ENCODE measurements around the gene CALU.

CALU gene

GRCh38 chr7:128725531-128725930, 13.6 kb upstream of the CALU start:
- no peak for DNase-seq

DNA sequence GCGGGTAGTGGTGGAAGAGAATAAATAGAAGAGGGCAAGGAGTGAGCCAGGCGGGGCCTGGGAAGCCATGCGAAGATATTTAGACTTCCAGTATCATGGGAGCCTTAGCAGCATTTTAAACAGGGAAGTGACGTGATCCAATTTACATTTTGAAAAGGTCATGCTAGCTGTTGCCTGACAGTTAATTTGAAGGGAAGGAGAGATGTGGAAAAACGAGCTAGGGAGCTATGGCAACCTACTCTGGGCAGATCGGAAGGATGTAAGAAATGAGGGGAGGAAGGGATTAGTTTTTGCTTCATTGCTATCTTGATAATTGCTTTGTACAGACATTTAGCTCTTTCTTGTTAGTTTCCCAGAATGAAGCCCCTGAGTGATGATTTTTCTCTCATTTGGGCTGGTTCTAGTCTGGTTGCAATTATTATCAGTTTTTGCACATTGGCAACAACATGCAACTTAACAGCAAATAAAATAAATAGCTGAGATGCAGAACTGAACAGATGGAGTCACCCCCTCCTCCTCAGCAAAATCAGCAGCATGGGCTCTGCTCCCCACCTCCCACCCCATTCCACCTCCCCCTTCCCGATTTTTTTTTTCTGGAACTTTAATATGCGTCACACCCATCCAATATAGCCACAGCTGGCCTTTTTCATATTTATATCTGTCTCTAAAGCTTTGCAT, 13.0 kb upstream of the CALU start:
- DNase-seq: no peak

DNA sequence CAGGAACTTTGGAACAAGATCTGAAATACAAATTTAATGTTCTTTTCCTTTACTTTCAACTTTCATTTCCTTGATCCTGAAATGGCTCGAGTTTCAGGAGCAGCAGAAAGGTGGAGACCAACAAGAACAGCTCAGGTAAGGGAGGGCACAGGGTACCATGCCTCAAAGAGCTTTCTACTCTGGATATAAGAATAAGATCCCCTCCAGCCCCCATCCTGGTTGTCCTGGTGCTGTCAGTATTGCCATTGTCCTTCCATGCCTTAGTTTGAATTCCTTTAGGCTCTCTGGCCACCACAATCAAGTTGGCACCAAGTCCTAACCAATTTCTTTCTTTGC, 12.5 kb upstream of the CALU start:
- DNase-seq: no peak

DNA sequence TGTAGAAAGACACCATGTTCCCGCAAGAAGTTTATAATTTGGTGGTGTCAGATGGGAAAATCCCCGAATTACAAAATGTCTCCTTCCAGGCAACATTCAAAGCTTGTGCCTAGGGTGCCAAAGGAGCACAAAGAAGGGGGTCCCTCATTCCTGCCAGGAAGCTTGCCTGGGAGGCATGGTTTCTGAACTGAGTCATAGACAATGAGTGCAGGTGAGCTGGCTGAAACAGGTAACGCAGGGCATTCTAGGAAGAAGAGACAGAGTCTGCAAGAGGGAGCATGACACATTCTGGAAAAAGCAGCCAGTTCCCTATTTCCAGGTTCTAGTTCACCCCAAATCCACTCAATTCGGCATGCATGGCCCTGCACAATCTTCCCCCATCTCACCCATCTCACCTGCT, 11.9 kb upstream of the CALU start:
- no peak for DNase-seq

DNA sequence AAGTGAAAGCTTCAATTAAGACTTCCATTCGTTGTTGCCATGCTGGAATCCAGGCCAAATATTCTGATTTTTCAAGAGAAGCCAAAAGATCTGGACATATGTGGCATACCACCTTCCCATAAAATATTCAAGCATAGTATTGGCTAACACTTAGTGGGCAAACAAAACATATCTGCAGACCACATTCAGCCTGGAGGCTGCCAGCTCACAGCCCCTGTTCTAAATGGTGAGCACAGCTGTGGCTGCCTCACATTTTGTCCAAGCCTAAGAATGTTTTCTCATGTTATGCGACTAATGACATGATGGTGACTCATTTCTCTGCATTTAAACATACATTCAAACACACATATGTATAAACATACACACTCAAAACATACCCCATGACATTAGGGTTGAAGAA, 10.6 kb upstream of the CALU start:
- DNase-seq: no peak

DNA sequence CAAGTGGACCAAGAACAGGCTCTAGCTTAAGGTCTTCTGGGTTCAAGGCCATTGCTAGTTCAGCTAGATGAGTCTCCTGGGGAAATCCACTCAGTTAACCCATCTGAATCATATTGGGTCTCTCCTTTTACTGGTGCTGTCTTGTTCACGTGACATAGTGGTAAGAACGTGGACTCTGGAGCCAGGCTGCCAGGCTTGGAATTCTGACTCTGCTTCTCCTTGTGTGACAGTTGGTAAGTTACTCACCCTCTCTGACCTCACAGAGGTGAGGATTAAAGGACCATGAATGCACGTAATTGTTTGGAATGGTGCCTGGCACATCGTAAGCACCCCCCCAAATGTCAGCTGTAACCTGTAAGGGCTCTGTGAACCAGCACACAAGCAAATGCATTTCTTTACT, 9.7 kb upstream of the CALU start:
- DNase-seq: no peak

GRCh38 chr7:128731184-128731583, 8.0 kb upstream of the CALU start:
- no peak for DNase-seq

DNA sequence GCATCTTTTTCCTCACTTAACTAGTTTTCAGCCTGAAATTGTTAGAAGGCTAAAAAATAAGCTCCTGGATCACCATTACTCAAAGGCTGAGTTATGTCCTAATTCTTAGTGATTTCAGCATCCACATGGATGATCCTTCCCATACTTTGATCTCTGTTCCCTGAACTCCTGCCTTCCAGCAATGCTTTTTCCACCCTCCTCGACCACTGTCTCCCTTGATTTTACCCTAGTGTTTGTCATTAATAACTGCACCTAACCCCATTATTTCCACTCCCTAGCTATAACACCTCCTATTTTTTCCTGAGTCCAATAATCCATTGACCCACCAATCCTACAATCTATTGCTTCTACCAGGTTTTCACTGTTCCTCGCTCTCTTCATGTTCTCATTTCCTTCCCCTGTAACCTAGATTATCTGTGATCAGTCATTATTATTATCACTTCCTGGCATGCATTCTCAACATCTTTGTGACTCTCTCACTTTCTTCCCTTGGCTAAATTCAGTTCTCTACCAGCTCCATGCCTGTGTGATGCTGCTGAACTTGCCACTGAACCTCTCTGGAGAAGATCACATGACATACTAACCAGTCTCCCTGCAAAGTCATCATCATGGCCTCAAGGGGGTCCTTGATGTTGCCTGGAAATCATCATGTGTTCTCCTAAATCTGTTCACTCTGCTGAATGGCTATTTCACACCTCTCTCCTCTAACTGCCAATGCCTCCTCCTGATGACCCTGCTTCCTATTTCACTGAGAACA, 6.5 kb upstream of the CALU start:
- DNase-seq: no peak

- DNase-seq: no peak
These were observed 5.9 kb upstream of the CALU start for GRCh38 chr7:128733278-128733645.

DNA sequence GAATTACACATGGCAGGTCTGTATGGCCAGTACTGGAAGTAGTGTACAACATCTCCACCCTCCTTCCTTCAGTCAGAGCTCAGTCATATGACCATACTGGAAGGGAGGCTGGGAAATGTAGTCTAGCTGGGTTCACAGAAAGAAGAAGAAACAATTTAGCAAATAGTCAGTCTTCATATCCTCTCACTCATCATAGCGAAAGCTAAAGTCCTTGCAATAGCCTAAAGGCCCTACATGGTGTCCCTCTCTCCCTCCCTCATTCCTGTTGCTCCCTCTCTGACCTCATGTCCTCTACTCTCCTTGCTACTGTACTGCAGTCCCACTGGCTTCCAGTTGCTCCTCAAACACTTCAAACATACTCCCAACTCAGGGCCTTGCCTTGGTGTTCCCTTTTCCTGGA, 4.3 kb upstream of the CALU start:
- no peak for DNase-seq

DNA sequence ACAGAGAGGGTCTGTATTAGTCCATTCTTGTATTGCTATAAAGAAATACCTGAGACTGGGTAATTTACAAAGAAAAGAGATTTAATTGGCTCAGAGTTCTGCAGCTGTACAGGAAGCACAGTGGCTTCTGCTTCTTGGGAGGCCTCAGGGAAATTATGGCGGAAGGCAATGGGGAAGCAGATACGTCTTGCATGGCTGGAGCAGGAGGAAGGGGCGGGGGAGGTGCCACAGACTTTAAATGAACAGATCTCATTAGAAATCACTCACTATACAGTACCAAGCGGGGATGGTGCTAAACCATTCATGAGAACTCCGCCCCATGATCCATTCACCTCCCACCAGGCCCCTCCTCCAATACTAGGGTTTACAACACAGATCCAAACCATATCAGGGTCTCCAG, 3.7 kb upstream of the CALU start:
- DNase-seq: no peak

DNA sequence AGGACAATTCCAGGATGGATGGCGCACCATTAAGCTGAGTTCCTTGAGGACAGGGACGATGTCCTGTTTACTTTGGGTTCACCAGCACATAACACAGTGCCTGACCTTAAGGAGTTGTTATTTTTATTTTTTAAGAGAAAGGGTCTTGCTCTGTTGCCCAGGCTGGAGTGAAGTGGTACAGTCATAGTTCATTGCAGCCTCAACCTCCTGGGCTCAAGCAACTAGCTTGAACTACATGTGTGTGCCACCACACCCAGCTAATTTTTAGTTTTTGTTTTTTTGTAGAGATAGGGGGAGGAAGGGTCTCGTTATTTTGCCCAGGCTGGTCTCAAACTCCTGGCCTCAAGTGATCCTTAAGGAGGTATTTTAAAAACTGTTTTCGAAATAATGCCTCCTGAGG, 1.7 kb upstream of the CALU start:
- DNase-seq: no peak

DNA sequence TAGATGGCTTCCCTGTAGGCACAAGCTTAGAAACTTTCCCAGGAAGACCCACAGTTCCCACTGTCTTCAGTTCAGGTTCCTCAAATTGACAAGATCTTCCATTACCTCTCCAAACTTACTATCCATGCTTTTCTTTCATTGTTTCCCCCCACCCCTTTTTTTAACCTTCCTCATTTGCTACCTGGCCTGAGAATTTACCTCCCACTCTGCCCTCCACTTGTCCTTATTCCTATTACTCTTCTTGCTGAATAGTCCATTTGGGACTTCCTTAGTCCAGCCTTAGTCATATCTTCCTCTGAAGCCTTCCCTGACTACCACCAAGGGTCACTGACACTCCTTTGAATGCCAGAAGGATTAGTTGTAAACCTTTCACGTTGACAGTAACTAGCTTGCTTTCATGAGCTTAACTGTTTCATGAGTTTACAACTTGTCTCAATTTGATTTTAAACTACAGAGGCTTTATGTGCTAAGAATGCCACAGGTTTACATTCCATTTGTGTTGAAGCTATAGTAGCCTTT, 1.2 kb upstream of the CALU start:
- DNase-seq: no peak

GRCh38 chr7:128738570-128739047, 550 bp upstream of the CALU start:
- no peak for DNase-seq

DNA sequence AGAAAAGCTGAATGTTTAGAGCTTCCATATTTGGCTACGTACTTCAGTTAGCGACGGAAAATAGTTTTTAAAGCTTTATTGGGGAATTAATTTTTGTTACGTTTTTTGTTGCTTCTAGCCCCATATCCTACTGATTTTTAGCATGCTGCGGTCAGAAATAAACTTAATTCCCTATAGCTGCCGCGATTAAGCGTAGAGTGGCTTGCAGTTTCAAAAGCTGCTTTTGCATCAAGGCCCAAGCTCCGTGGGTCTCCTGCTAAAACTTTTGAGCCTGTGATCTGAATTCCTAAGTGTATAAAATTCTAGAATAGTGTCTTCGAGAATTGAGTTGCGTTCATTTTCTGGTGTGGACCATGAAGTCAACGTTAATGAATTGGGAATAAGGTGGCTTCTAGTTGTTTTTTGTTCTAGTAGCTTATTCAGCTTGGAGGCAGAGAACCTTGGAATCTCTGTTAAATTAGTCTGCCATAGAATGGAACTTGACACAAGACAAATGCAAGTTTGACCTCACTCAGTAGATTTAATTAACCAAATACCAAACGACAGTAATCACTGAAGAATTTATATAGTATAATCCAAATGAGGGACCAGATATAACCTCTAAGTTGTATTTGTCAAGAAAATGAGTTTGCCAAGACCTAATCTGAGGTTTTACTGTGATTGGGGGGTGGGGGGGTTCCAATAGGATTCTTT, 977 bp downstream of the CALU start:
- DNase-seq: no peak

DNA sequence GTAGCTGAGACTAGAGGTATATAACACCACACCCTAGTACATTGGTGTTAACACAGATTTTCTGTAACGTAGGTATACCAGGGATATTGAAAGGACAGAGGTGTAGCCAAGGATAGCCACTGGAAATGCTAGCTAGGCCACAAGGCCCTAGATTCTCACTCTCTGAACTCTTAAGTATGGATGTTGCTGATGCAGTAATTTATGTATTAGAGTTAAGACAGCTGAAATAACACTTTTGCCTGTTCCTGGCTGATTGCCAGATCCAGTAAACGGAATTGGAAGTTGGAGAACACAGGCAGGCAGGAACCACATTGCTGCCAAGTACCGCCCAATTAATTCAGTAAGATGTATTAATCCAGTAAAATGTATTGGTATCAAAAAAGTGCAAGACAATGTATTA, 1.8 kb downstream of the CALU start:
- DNase-seq: no peak

- no peak for DNase-seq
These were observed 2.3 kb downstream of the CALU start for GRCh38 chr7:128741491-128741890.

DNA sequence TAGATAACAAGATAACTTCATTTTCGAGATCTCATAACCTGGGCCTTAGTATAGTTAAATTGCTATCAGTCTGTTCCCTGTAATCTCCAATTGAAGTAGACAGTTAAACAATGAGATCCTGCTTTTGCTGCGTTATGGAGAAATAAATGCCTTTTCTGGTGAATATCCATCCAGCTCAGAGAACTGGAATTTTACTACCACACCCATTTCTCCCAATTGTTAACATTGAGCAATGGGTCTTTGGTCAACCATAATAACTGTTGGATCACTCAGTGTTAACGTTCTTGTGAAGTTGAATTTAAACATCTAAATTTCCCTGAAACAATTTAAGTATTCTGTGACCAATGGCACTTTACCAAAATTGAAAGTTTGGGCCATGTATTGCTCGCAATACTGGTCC, 3.0 kb downstream of the CALU start:
- DNase-seq: no peak

- DNase-seq: no peak
These were observed 4.1 kb downstream of the CALU start for GRCh38 chr7:128743112-128743772.

GRCh38 chr7:128744366-128744905, 5.3 kb downstream of the CALU start:
- no peak for DNase-seq

DNA sequence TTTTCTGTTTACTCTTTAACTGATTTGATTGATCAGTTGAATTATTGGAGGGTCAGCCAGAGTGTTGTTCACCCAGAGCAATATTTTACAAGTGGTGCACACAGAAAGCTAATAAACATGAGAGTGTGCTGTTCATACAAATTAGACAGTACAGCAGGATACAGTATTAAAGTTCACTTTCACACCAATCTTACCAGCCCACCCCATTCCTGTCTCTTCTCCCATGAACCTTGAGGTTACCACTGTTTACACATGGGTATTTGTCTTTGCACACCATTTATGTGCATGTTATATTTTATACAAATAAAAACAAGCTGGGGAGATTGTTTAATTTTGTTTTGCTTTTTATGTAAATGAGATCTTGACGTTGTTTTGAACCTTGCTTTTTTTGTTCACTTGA, 6.5 kb downstream of the CALU start:
- DNase-seq: no peak

GRCh38 chr7:128747327-128748079, 8.3 kb downstream of the CALU start:
- no peak for DNase-seq
